Transverse colon (tissue), 1 donor: ENCODE results near the gene SLC37A4.
"Not testable (repeated sequence)": the region's sequence is repeated elsewhere in the genome, so short reads cannot be mapped to it uniquely, and the experiment has no call there.

Experiments
- EP300 ChIP-seq: sonication (generic); formaldehyde crosslinking; IDR thresholded peaks from one replicate; pipeline ENCODE4 v1.6.1; 2017; ENCODE audit warnings: antibody characterized with exemption, low read depth
- POLR2A ChIP-seq: fragments of 450-650 bp; IDR thresholded peaks from one replicate; pipeline ENCODE4 v1.6.1; 2016; ENCODE audit warnings: antibody characterized with exemption, mild to moderate bottlenecking, moderate library complexity

DNA sequence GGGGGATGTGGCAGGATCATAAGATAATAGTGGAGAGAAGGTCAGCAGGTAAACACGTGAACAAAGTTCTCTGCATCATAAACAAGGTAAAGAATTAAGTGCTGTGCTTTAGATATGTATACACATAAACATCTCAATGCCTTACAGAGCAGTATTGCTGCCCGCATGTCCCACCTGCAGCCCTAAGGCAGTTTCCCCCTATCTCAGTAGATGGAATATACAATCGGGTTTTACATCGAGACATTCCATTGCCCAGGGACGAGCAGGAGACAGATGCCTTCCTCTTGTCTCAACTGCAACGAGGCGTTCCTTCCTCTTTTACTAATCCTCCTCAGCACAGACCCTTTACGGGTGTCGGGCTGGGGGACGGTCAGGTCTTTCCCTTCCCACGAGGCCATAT lies 8.8 kb upstream of the SLC37A4 start:
- not testable (repeated sequence) for TF ChIP-seq EP300, POLR2A
